Right renal pelvis (tissue), 4 donors: Measurements from ENCODE around the gene PRKCQ. TPM values are rescaled to one million over a fixed set of nuclear protein-coding genes. Genes with fewer than 3 reads are reported as not detected.
"Not testable (repeated sequence)": the region's sequence is repeated elsewhere in the genome, so short reads cannot be mapped to it uniquely, and the experiment has no call there.

Experiments used
- DNase-seq, 4 donors: peaks; one replicate each; pipeline ENCODE4 v3.0.0-alpha.2; 2013; ENCODE audit warnings: low read depth in 4 of 4, low spot score in 3 of 4, missing footprints in 1 of 4
- polyA plus RNA-seq, 4 donors: library from polyadenylated mRNA; unstranded; fragments of 120-200 nt; gene quantifications; one replicate each; pipeline ENCODE4 v1.2.1, GENCODE V29; 2013; ENCODE audit not compliant: insufficient read length in 4 of 4

The PRKCQ gene
- polyA plus RNA-seq, 4 donors, result 14.2 to 18.2 (median 16.1) TPM

- no peak for DNase-seq
Observed at GRCh38 chr10:6396226-6396625, 183.8 kb downstream of the PRKCQ start.

- DNase-seq, result no peak
Observed at GRCh38 chr10:6395606-6396005, 184.5 kb downstream of the PRKCQ start.

- no peak for DNase-seq
Observed at GRCh38 chr10:6394084-6394483, 186.0 kb downstream of the PRKCQ start.

- DNase-seq, result no peak
Observed at GRCh38 chr10:6393168-6393567, 186.9 kb downstream of the PRKCQ start.

GRCh38 chr10:6390213-6390845, 189.7 kb downstream of the PRKCQ start:
- DNase-seq, result no peak

- no peak for DNase-seq
Observed at GRCh38 chr10:6388261-6388893, 191.7 kb downstream of the PRKCQ start.

GRCh38 chr10:6386960-6387359, 193.1 kb downstream of the PRKCQ start:
- DNase-seq, result no peak

- no peak for DNase-seq
Observed at GRCh38 chr10:6386346-6386745, 193.7 kb downstream of the PRKCQ start.

GRCh38 chr10:6385665-6386064, 194.4 kb downstream of the PRKCQ start:
- no peak for DNase-seq

GRCh38 chr10:6384847-6385246, 195.2 kb downstream of the PRKCQ start:
- no peak for DNase-seq

- DNase-seq, result no peak
Observed at GRCh38 chr10:6384031-6384430, 196.0 kb downstream of the PRKCQ start.

- DNase-seq, result no peak
Observed at GRCh38 chr10:6383096-6383812, 196.8 kb downstream of the PRKCQ start.

- no peak for DNase-seq
Observed at GRCh38 chr10:6382081-6382480, 198.0 kb downstream of the PRKCQ start.

- not testable (repeated sequence) for DNase-seq
Observed at GRCh38 chr10:6380478-6380877, 199.6 kb downstream of the PRKCQ start.

GRCh38 chr10:6379015-6379776, 200.9 kb downstream of the PRKCQ start:
- no peak for DNase-seq
